Calu3 (cell line): Measurements from ENCODE around the gene ARL13B. TPM values are rescaled to one million over a fixed set of nuclear protein-coding genes. Genes with fewer than 3 reads are reported as not detected.

Experiments
- BruUV-seq: library from RNA; stranded (reverse); fragments of 400-500 nt; replicated peaks from 2 replicates; lab custom pipeline; 2021; lab: Mats Ljungman, UMichigan
- CTCF ChIA-PET: fragments of 300-600 bp; sonication (Branson Sonifier 250); formaldehyde crosslinking; loops from one replicate; lab custom pipeline; 2022; ENCODE audit warnings: antibody characterized with exemption; lab: Charles Lee
- DNase-seq: peaks from one replicate; pipeline ENCODE4 v3.0.0; 2022
- H3K27ac Mint-ChIP-seq: one replicate; pipeline ENCODE4 v1.8.0; 2022; ENCODE audit warnings: mixed read lengths; ENCODE audit not compliant: unreplicated experiment
- H3K27me3 Mint-ChIP-seq: one replicate; pipeline ENCODE4 v1.8.0; 2022; ENCODE audit warnings: mixed read lengths; ENCODE audit not compliant: unreplicated experiment
- H3K36me3 Mint-ChIP-seq: one replicate; pipeline ENCODE4 v1.8.0; 2022; ENCODE audit warnings: mild to moderate bottlenecking, moderate library complexity, mixed read lengths; ENCODE audit not compliant: insufficient read depth, unreplicated experiment
- H3K4me1 Mint-ChIP-seq: one replicate; pipeline ENCODE4 v1.8.0; 2022; ENCODE audit warnings: mild to moderate bottlenecking, low read depth, mixed read lengths; ENCODE audit not compliant: unreplicated experiment
- H3K4me3 Mint-ChIP-seq: one replicate; pipeline ENCODE4 v1.8.0; 2022; ENCODE audit warnings: mild to moderate bottlenecking, low read depth, moderate library complexity, mixed read lengths; ENCODE audit not compliant: unreplicated experiment
- H3K9me3 Mint-ChIP-seq: one replicate; pipeline ENCODE4 v1.8.0; 2022; ENCODE audit warnings: low read depth, mixed read lengths; ENCODE audit not compliant: unreplicated experiment
- CTCF ChIP-seq: fragments of 200-600 bp; IDR thresholded peaks from one replicate; pipeline ENCODE4 v1.8.0; 2022; ENCODE audit warnings: antibody characterized with exemption; ENCODE audit not compliant: unreplicated experiment
- intact Hi-C: fragments of 100-400 bp; cut with micrococcal nuclease; formaldehyde crosslinking; loops from one replicate; pipeline ENCODE4 v1.10.0; 2022; ENCODE audit not compliant: unreplicated experiment
- total RNA-seq: library from RNA; stranded (reverse); gene quantifications from 2 replicates; pipeline ENCODE4 v1.2.3, GENCODE V29; 2022

The ARL13B gene
- total RNA-seq, 1 experiment from 2014 or later, result 7.8 TPM

- DNase-seq, result no peak
- no TSS peak for BruUV-seq
- CTCF ChIA-PET, result no interaction called here
- TF ChIP-seq CTCF, result no peak
- Mint-ChIP-seq H3K27me3 (no peaks in the 10 kb centered on the region), H3K4me1 (peaks cover 2% of the 10 kb centered on the region), H3K4me3 (no peak overlapping the region), H3K27ac (no peak overlapping the region), H3K36me3 (peaks cover 14% of the 10 kb centered on the region), H3K9me3 (no peaks in the 10 kb centered on the region)
- intact Hi-C loops, result no loop called here
Observed at GRCh38 chr3:93984618-93985017, 4.7 kb downstream of the ARL13B start.

GRCh38 chr3:93988283-93988682, 8.3 kb downstream of the ARL13B start:
- Mint-ChIP-seq H3K4me3 (no peak overlapping the region), H3K4me1 (no peaks in the 10 kb centered on the region), H3K9me3 (no peaks in the 10 kb centered on the region), H3K27ac (no peak overlapping the region), H3K36me3 (no peaks in the 10 kb centered on the region), H3K27me3 (no peaks in the 10 kb centered on the region)
- intact Hi-C loops, result no loop called here
- TF ChIP-seq CTCF, result no peak
- CTCF ChIA-PET, result interaction anchor here (0.6 kb wide), 1 partner anchor 165 kb away, joined by 4 read pairs; no protein-coding TSS in a partner anchor
- DNase-seq, result no peak
- BruUV-seq, result no TSS peak

GRCh38 chr3:93988764-93989163, 8.8 kb downstream of the ARL13B start:
- CTCF ChIA-PET, result interaction anchor here (0.6 kb wide), 1 partner anchor 1344 kb away, joined by 3 read pairs; no protein-coding TSS in a partner anchor
- H3K27ac Mint-ChIP-seq, result no peak overlapping the region
- DNase-seq, result no peak
- TF ChIP-seq CTCF, result no peak
- no peaks in the 10 kb centered on the region for H3K4me1 Mint-ChIP-seq
- intact Hi-C loops, result no loop called here
- no peaks in the 10 kb centered on the region for H3K27me3 Mint-ChIP-seq
- no peaks in the 10 kb centered on the region for H3K9me3 Mint-ChIP-seq
- H3K4me3 Mint-ChIP-seq, result no peak overlapping the region
- BruUV-seq, result no TSS peak
- H3K36me3 Mint-ChIP-seq, result no peaks in the 10 kb centered on the region

- BruUV-seq, result no TSS peak
- no peak for DNase-seq
- no peak overlapping the region for H3K27ac Mint-ChIP-seq
- no peaks in the 10 kb centered on the region for H3K36me3 Mint-ChIP-seq
- H3K27me3 Mint-ChIP-seq, result no peaks in the 10 kb centered on the region
- no peak overlapping the region for H3K4me3 Mint-ChIP-seq
- CTCF ChIA-PET, result interaction anchor here (0.6 kb wide), 1 partner anchor 1343 kb away, joined by 3 read pairs; no protein-coding TSS in a partner anchor
- no peaks in the 10 kb centered on the region for H3K4me1 Mint-ChIP-seq
- intact Hi-C loops, result no loop called here
- TF ChIP-seq CTCF, result no peak
- no peaks in the 10 kb centered on the region for H3K9me3 Mint-ChIP-seq
Observed at GRCh38 chr3:93989241-93989640, 9.3 kb downstream of the ARL13B start.
